Natural killer cell (primary cell): ENCODE data around the gene DUSP10. TPM values are rescaled to one million over a fixed set of nuclear protein-coding genes. Genes with fewer than 3 reads are reported as not detected.
A peak's percentile ranks its signal among the peaks of the same experiment; 100 is the strongest.

Experiments used
- ATAC-seq, 3 donors: fragments of 150-1000 bp in 2 of 3; fragments of 200-7000 bp in 1 of 3; cut with Tn5 transposase; 1 replicate in 1 of 3; 2 replicates in 2 of 3; pipeline ENCODE4 v1.10.0; 2021; ENCODE audit warnings: mild to moderate bottlenecking in 2 of 3, moderate library complexity in 2 of 3
- DNase-seq, 2 donors: peaks; one replicate each; pipeline versions ENCODE4 v3.0.0 to v3.0.0-alpha.2; 2013 to 2021; ENCODE audit warnings: mixed read lengths in 1 of 2
- H3K27ac ChIP-seq: one replicate; pipeline ENCODE4 v1.5.1; 2013; ENCODE audit warnings: mild to moderate bottlenecking, low read length
- H3K27me3 ChIP-seq: one replicate; pipeline ENCODE4 v1.6.1; 2013; ENCODE audit warnings: low read length; ENCODE audit not compliant: control insufficient read depth, insufficient read depth
- H3K36me3 ChIP-seq: one replicate; pipeline ENCODE4 v1.6.1; 2013; ENCODE audit warnings: low read length; ENCODE audit not compliant: control insufficient read depth, insufficient read depth
- H3K4me1 ChIP-seq: one replicate; pipeline ENCODE4 v1.6.1; 2013; ENCODE audit warnings: low read length; ENCODE audit not compliant: control insufficient read depth, insufficient read depth
- H3K4me3 ChIP-seq: one replicate; pipeline ENCODE4 v1.5.1; 2013; ENCODE audit warnings: low read length
- H3K9me3 ChIP-seq: one replicate; pipeline ENCODE4 v1.6.1; 2013; ENCODE audit warnings: low read length; ENCODE audit not compliant: control insufficient read depth, insufficient read depth
- H3K27ac Mint-ChIP-seq, 2 donors: one replicate each; pipeline ENCODE4 v1.8.0; 2022; ENCODE audit warnings: mild to moderate bottlenecking in 2 of 2, mixed read lengths in 2 of 2, moderate library complexity in 1 of 2
- H3K27me3 Mint-ChIP-seq, 2 donors: one replicate each; pipeline ENCODE4 v1.8.0; 2022; ENCODE audit warnings: low read depth in 2 of 2, mixed read lengths in 2 of 2
- H3K36me3 Mint-ChIP-seq: one replicate; pipeline ENCODE4 v1.8.0; 2022; ENCODE audit warnings: mixed read lengths
- H3K4me1 Mint-ChIP-seq, 2 donors: one replicate each; pipeline ENCODE4 v1.8.0; 2022; ENCODE audit warnings: mixed read lengths in 2 of 2
- H3K4me3 Mint-ChIP-seq: one replicate; pipeline ENCODE4 v1.8.0; 2022; ENCODE audit warnings: mild to moderate bottlenecking, moderate library complexity, mixed read lengths
- H3K9me3 Mint-ChIP-seq, 2 donors: one replicate each; pipeline ENCODE4 v1.8.0; 2022; ENCODE audit warnings: mixed read lengths in 2 of 2
- CTCF ChIP-seq: fragments of 200-600 bp; IDR thresholded peaks from one replicate; pipeline ENCODE4 v1.8.0; 2022; ENCODE audit warnings: antibody characterized with exemption
- whole genome bisulfite sequencing: methylation state at CpG from one replicate; pipeline ENCODE4 v1.1.7; 2013; ENCODE audit warnings: missing lambda C conversion rate; ENCODE audit not compliant: insufficient coverage; 5-methylcytosine and 5-hydroxymethylcytosine counted together
- intact Hi-C: fragments of 100-400 bp; cut with micrococcal nuclease; formaldehyde crosslinking; loops from one replicate; pipeline ENCODE4 v1.14.2; 2022
- total RNA-seq, 4 donors: library from RNA; stranded (reverse); fragments of 120-200 nt in 1 of 4; gene quantifications; one replicate each; pipeline versions ENCODE4 v1.2.3 to v1.2.4, GENCODE V29; 2013 to 2022

The DUSP10 gene
- total RNA-seq, 3 donors from 2014 or later (not counting 1 experiment from before 2014, with no cell fraction given) = 109 to 231 (median 210) TPM

GRCh38 chr1:221695301-221695700 lies 46.6 kb downstream of the DUSP10 start:
- Histone ChIP-seq H3K27ac (no peak overlapping the region), H3K4me1 (peaks cover 13% of the 10 kb centered on the region), H3K36me3 (peaks cover 2% of the 10 kb centered on the region), H3K27me3 (no peaks in the 10 kb centered on the region), H3K4me3 (no peak overlapping the region), H3K9me3 (no peaks in the 10 kb centered on the region)
- Mint-ChIP-seq H3K9me3 (no peaks in the 10 kb centered on the region), H3K36me3 (no peaks in the 10 kb centered on the region), H3K4me1 (peaks cover 20 to 23% of the 10 kb centered on the region in 2 donors), H3K27me3 (no peaks in the 10 kb centered on the region), H3K27ac (no peak overlapping the region), H3K4me3 (no peak overlapping the region)
- ATAC-seq (no peak), DNase-seq (no peak)
- WGBS = 85% methylated on average over 1 of the region's 1 CpG
- intact Hi-C loops = no loop called here
- no peak for TF ChIP-seq CTCF

DNA sequence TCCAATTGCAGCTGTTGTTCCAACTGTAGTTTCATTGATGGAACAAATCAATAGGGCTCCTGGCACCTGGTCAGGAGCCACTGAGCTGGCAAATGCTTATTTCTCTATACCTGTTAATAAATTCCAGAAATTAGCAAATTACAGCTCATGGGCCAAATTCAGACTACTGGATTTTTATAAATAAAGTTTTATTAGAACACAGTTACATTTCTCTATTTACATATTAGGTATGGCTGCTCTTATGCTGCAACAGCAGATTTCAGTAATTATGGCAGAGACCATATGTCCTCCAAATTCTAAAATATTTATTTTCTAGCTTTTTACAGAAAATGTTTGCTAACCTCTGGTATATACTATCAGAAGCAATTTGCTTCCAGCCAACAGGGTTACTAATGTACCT lies 47.8 kb downstream of the DUSP10 start:
- ATAC-seq (no peak), DNase-seq (no peak)
- no peaks in the 10 kb centered on the region for H3K36me3 ChIP-seq
- TF ChIP-seq CTCF = no peak
- Mint-ChIP-seq H3K4me3 (no peak overlapping the region), H3K27ac (no peak overlapping the region), H3K36me3 (no peaks in the 10 kb centered on the region), H3K4me1 (peaks cover 14 to 26% of the 10 kb centered on the region in 2 donors), H3K27me3 (no peaks in the 10 kb centered on the region), H3K9me3 (no peaks in the 10 kb centered on the region)
- peaks cover 20% of the 10 kb centered on the region for H3K4me1 ChIP-seq
- intact Hi-C loops = no loop called here
- H3K4me3 ChIP-seq = no peak overlapping the region
- no peaks in the 10 kb centered on the region for H3K27me3 ChIP-seq
- H3K27ac ChIP-seq = no peak overlapping the region
- H3K9me3 ChIP-seq = no peaks in the 10 kb centered on the region

DNA sequence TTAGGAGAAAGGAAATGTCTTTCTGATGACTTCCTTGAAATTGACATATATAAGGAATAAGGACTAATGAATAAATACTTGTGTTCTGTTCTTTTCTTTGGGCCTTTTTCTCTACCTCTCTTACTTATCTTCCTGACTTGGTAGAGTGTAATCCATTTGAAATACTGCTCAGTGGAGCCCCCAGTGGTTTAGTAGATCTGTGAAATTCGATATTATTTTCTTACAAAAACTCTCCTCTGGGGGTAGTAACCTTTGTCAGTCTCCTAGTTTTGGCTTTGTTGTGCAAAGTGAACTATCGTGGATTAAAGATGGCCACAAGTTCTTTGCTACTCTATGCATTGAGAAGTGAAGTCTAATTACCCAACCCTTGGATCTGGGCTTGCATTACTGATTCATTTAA lies 48.8 kb downstream of the DUSP10 start:
- DNase-seq = peak in 1 of 2 donors; percentile 26
- 85% methylated on average over 1 of the region's 2 CpGs for WGBS
- Histone ChIP-seq H3K36me3 (no peaks in the 10 kb centered on the region), H3K27me3 (no peaks in the 10 kb centered on the region), H3K27ac (no peak overlapping the region), H3K9me3 (no peaks in the 10 kb centered on the region), H3K4me3 (no peak overlapping the region), H3K4me1 (peaks cover 22% of the 10 kb centered on the region)
- H3K27ac Mint-ChIP-seq = no peak overlapping the region
- TF ChIP-seq CTCF = no peak
- no peak for ATAC-seq
- no peaks in the 10 kb centered on the region for H3K36me3 Mint-ChIP-seq
- intact Hi-C loops = no loop called here
- H3K4me1 Mint-ChIP-seq = peaks cover 14 to 26% of the 10 kb centered on the region in 2 donors
- H3K9me3 Mint-ChIP-seq = no peaks in the 10 kb centered on the region
- H3K4me3 Mint-ChIP-seq = no peak overlapping the region
- no peaks in the 10 kb centered on the region for H3K27me3 Mint-ChIP-seq

DNA sequence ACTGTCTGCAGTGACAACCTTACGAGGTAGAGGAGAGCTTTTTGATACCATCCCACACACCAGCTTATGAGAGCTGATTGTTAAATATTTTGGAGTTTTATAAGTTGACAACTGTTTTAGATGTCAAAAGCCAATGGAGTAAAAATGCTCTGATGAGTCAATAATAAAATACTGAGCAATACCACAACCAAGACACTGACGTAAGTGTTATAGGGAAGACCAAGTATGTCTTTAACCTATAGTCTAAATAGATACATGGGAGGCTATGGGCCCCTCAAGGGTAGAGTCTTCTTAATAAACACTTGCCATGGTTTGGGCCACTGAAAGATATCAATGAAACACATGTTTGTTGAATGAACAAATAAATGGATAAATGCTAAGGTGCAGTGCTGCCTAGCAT lies 49.2 kb downstream of the DUSP10 start:
- no peaks in the 10 kb centered on the region for H3K9me3 Mint-ChIP-seq
- H3K36me3 ChIP-seq = no peaks in the 10 kb centered on the region
- H3K36me3 Mint-ChIP-seq = no peaks in the 10 kb centered on the region
- TF ChIP-seq CTCF = no peak
- DNase-seq = no peak
- ATAC-seq = no peak
- no peak overlapping the region for H3K4me3 Mint-ChIP-seq
- H3K27ac Mint-ChIP-seq = no peak overlapping the region
- intact Hi-C loops = no loop called here
- H3K4me1 Mint-ChIP-seq = peaks cover 18 to 30% of the 10 kb centered on the region in 2 donors
- no peaks in the 10 kb centered on the region for H3K9me3 ChIP-seq
- WGBS = no CpG with 5 or more reads among the region's 2 CpGs
- no peaks in the 10 kb centered on the region for H3K27me3 Mint-ChIP-seq
- H3K27ac ChIP-seq = no peak overlapping the region
- H3K4me1 ChIP-seq = peaks cover 22% of the 10 kb centered on the region
- H3K27me3 ChIP-seq = no peaks in the 10 kb centered on the region
- no peak overlapping the region for H3K4me3 ChIP-seq
